Bladder microvascular endothelial cell (primary cell): ENCODE measurements around the gene MAP3K6. TPM values are rescaled to one million over a fixed set of nuclear protein-coding genes. Genes with fewer than 3 reads are reported as not detected.

Experiments used
- total RNA-seq: library from RNA; depleted of rRNA; stranded (reverse); fragments of >200 nt; gene quantifications from 2 replicates; pipeline ENCODE4 v1.2.3, GENCODE V29; 2014

The MAP3K6 gene, protein sequence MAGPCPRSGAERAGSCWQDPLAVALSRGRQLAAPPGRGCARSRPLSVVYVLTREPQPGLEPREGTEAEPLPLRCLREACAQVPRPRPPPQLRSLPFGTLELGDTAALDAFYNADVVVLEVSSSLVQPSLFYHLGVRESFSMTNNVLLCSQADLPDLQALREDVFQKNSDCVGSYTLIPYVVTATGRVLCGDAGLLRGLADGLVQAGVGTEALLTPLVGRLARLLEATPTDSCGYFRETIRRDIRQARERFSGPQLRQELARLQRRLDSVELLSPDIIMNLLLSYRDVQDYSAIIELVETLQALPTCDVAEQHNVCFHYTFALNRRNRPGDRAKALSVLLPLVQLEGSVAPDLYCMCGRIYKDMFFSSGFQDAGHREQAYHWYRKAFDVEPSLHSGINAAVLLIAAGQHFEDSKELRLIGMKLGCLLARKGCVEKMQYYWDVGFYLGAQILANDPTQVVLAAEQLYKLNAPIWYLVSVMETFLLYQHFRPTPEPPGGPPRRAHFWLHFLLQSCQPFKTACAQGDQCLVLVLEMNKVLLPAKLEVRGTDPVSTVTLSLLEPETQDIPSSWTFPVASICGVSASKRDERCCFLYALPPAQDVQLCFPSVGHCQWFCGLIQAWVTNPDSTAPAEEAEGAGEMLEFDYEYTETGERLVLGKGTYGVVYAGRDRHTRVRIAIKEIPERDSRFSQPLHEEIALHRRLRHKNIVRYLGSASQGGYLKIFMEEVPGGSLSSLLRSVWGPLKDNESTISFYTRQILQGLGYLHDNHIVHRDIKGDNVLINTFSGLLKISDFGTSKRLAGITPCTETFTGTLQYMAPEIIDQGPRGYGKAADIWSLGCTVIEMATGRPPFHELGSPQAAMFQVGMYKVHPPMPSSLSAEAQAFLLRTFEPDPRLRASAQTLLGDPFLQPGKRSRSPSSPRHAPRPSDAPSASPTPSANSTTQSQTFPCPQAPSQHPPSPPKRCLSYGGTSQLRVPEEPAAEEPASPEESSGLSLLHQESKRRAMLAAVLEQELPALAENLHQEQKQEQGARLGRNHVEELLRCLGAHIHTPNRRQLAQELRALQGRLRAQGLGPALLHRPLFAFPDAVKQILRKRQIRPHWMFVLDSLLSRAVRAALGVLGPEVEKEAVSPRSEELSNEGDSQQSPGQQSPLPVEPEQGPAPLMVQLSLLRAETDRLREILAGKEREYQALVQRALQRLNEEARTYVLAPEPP (N-terminal part only)
- 7.4 and 7.9 TPM in 2 replicates for total RNA-seq

DNA sequence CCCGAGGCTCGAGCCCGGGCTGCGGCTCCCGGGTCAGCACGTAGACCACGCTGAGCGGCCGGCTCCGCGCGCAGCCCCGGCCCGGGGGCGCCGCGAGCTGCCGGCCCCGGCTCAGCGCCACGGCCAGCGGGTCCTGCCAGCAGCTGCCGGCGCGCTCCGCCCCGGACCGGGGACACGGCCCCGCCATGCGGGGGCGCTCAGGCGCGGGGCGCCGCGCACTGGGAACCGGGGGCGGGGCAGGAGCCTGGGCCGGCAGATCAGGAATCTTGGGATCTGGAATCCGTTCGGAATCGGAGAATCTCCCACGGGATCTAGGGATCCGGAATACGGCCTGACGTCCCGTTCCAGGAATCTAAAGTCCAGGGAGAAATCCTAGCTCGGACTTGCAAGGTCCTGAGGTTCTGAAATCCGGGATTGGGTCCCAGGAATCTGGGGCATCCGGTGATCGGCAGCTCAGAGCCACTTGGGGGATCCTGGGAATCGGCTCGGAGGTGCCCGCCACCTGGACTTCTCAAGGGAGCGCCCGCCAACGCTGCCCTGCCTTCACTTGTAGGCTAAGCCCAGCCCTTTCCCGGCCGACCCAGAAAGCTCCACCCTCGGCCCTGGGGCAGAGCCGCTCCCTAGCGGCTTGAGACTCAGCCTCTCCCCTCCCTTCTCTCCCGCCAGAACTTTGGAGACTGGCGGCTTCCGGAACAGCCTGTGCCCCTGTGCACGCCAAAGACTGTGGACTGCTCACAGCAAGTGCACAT is at the start of gene MAP3K6:
TSS of gene MAP3K6 (minus strand) at position 551 of the 749 bp plus-strand sequence. CDS start at position 187, 364 bp downstream.

GRCh38 chr1:27392096-27392777 is 25.5 kb upstream of the MAP3K6 start, which contains the start of gene GPR3:
GPR3 (plus strand) TSS chr1:27392622; CDS start chr1:27393799, 1,177 bp downstream.

GRCh38 chr1:27383039-27383605 is 16.4 kb upstream of the MAP3K6 start, which contains the start of gene CD164L2:
CD164L2 (minus strand) TSS chr1:27383333; CDS start chr1:27383239, 94 bp downstream.

DNA sequence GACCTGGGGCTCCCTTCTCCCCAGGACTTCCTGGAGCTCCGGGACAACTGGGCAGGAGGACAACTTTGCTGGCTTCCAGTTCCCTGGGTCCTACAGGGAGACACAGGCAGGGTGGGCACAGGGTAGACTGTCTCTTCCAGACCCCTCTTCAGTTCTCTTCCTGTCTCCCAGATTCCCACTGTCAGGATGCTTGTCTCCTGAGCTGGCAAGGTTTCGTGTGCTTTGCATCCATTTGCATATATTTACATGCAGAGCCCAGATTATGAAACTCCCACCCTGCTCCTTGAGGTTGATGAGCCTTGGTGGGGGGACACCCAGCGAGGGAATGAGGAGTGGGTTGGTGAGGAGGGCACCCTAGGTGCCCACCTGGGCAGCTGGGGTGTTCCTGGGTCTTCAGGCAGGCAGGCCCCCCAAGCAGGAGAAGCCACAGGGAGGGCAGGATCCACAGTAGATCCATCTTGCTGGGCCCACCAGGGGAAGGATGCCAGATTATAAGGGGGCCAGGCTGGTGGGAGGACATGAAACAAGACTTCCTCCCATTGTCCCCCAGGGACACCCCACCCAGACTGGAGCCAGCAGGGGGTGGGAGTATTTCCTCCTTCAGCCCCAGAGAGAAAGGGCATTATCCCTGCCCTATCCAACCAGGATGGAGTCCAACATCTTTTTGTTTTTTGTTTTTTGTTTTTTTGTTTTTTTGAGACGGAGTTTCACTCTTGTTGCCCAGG is 7.8 kb upstream of the MAP3K6 start, which contains the start of gene FCN3:
TSS of gene FCN3 (minus strand) at position 463 of the 725 bp plus-strand sequence. CDS start at position 457, 6 bp downstream.

DNA sequence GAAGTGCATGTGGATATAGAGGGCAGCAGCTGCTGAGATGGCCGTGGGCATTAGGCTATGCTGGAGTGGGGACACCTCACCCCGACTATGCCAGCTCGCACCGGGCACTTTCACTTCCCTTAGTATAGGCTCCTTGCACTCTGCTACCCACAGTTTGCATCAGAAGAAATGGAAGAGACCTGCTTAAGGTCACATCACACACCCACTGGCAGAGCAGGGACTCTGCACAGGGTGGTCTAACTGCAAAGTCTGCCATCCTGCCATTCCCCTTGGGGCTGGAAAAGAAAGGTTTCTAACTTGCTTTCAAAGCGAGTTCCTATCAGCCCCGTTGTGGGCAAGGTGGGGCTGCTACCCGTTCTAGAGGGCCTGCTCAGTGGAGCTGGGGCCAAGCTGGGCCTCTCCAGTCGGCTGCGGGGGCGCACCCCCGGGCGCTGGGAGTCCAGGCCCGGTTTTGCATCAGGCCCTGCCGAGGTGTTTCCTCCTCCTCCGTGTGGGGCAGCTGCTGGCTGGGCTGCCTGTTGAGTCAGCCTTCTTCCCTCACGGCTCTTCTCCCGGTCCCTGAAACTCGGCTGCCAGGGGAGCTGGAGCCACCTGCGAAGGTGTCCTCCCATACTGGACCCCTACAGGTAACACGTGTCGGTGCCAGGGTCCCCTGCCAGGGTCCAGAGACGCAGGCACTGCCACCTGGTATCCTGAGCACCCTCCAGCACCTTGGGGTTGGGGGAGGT is 25.1 kb downstream of the MAP3K6 start, which contains the start of gene SYTL1:
TSS of gene SYTL1 (plus strand) at position 498 of the 728 bp plus-strand sequence. CDS start 3,313 bp downstream, outside the sequence.

DNA sequence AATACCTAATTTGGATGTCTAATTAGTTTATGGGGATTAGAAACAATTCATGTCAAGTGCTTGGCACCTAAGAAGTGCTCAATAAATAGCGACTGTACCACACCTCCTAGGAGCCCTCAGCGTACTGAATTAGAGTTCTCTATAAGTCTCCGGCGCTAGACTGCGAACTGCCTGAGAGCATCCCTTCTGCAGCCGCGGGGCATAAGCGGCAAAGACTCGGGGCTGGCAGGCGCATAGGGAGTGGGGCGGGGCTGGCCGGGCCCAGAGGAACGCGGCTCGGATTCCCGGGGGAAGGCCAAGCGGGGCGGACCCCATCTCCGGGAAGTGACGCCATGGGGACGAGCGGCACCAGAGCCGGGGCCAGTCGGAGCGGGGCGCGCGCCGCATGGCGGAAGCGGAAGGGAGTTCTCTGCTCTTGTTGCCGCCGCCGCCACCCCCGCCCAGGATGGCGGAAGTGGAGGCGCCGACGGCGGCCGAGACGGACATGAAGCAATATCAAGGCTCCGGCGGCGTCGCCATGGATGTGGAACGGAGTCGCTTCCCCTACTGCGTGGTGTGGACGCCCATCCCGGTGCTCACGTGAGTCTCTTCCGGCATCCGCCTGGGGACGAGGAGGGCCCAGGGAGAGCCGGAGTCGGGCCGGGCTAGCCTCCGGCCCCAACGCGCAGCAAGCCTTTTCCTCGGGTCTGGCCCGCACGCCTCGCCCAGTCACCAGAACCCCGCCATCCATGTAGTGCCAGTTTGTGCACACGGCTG is 44.8 kb downstream of the MAP3K6 start, which contains the start of gene TMEM222:
TSS of gene TMEM222 (plus strand) at position 351 of the 756 bp plus-strand sequence. CDS start at position 386, 35 bp downstream.

Other genes starting within 250 kb of the MAP3K6 start
- 10.0 and 32.9 TPM in 2 replicates for gene SLC9A1, start 211.8 kb downstream of the MAP3K6 start, total RNA-seq
- gene WDTC1, start 132.3 kb downstream of the MAP3K6 start, total RNA-seq, result 17.2 and 39.8 TPM in 2 replicates
- 14.4 and 29.8 TPM in 2 replicates for gene TMEM222, start 44.8 kb downstream of the MAP3K6 start, total RNA-seq
- 0.16 TPM in 1 of 2 replicates, not detected in the other for gene SYTL1, start 24.9 kb downstream of the MAP3K6 start, total RNA-seq
- gene FCN3, start 7.9 kb upstream of the MAP3K6 start, total RNA-seq, result 0.32 TPM in 1 of 2 replicates, not detected in the other
- gene CD164L2, start 16.4 kb upstream of the MAP3K6 start, total RNA-seq, result not detected in 2 replicates
- gene GPR3, start 25.7 kb upstream of the MAP3K6 start, total RNA-seq, result 0.16 and 0.19 TPM in 2 replicates
- gene WASF2, start 123.2 kb upstream of the MAP3K6 start, total RNA-seq, result 31.6 and 103 TPM in 2 replicates
- gene AHDC1, start 237.2 kb upstream of the MAP3K6 start, total RNA-seq, result 3.9 and 17.2 TPM in 2 replicates